Skeletal muscle satellite cell (primary cell): Measurements from ENCODE around the gene VSTM2B.

ENCODE experiments used
- H3K27me3 ChIP-seq: 2 replicates; pipeline ENCODE4 v1.7.0; 2013; ENCODE audit warnings: low read length; ENCODE audit not compliant: control insufficient read depth, insufficient read depth
- H3K36me3 ChIP-seq: 2 replicates; pipeline ENCODE4 v1.7.0; 2013; ENCODE audit warnings: mild to moderate bottlenecking, control low read depth, low read length; ENCODE audit not compliant: insufficient read depth
- H3K4me1 ChIP-seq: 2 replicates; pipeline ENCODE4 v1.7.0; 2013; ENCODE audit warnings: low read length; ENCODE audit not compliant: control insufficient read depth, insufficient read depth
- H3K4me2 ChIP-seq: 2 replicates; pipeline ENCODE4 v1.7.0; 2013; ENCODE audit warnings: mild to moderate bottlenecking, low read length
- H3K4me3 ChIP-seq: 2 replicates; pipeline ENCODE4 v1.7.0; 2013; ENCODE audit warnings: low read length
- H3K9ac ChIP-seq: 2 replicates; pipeline ENCODE4 v1.7.0; 2013; ENCODE audit warnings: mild to moderate bottlenecking, low read depth, low read length, moderate library complexity
- H3K9me3 ChIP-seq: replicated peaks from 2 replicates; pipeline ENCODE4 v1.7.0; 2013; ENCODE audit warnings: mild to moderate bottlenecking, control low read depth, low read length

VSTM2B gene

GRCh38 chr19:29527500-29528328, 1.9 kb downstream of the VSTM2B start:
- Histone ChIP-seq H3K4me3 (peak overlapping the region; percentile 66), H3K27me3 (peaks cover 87% of the 10 kb centered on the region), H3K9me3 (no peaks in the 10 kb centered on the region), H3K4me2 (peak overlapping the region; percentile 88), H3K36me3 (no peaks in the 10 kb centered on the region), H3K9ac (no peak overlapping the region), H3K4me1 (peaks cover 3% of the 10 kb centered on the region)

- Histone ChIP-seq H3K4me3 (peak overlapping the region; percentile 66), H3K4me2 (peak overlapping the region; percentile 88), H3K4me1 (peaks cover 3% of the 10 kb centered on the region), H3K9me3 (no peaks in the 10 kb centered on the region), H3K36me3 (no peaks in the 10 kb centered on the region), H3K9ac (no peak overlapping the region), H3K27me3 (peaks cover 85% of the 10 kb centered on the region)
These were observed 2.7 kb downstream of the VSTM2B start for GRCh38 chr19:29528350-29528945.

- Histone ChIP-seq H3K4me1 (peaks cover 3% of the 10 kb centered on the region), H3K9me3 (no peaks in the 10 kb centered on the region), H3K27me3 (peaks cover 78% of the 10 kb centered on the region), H3K4me2 (peak overlapping the region; percentile 88), H3K4me3 (no peak overlapping the region), H3K9ac (no peak overlapping the region), H3K36me3 (no peaks in the 10 kb centered on the region)
These were observed 3.3 kb downstream of the VSTM2B start for GRCh38 chr19:29528946-29529645.

- peaks cover 3% of the 10 kb centered on the region for H3K4me1 ChIP-seq
- H3K36me3 ChIP-seq: no peaks in the 10 kb centered on the region
- no peaks in the 10 kb centered on the region for H3K9me3 ChIP-seq
- no peak overlapping the region for H3K9ac ChIP-seq
- H3K4me3 ChIP-seq: no peak overlapping the region
- peaks cover 70% of the 10 kb centered on the region for H3K27me3 ChIP-seq
- no peak overlapping the region for H3K4me2 ChIP-seq
These were observed 4.1 kb downstream of the VSTM2B start for GRCh38 chr19:29529646-29530539.

GRCh38 chr19:29530540-29531457, 5.0 kb downstream of the VSTM2B start:
- no peaks in the 10 kb centered on the region for H3K9me3 ChIP-seq
- H3K36me3 ChIP-seq: no peaks in the 10 kb centered on the region
- H3K4me3 ChIP-seq: no peak overlapping the region
- H3K9ac ChIP-seq: no peak overlapping the region
- H3K27me3 ChIP-seq: peaks cover 72% of the 10 kb centered on the region
- no peak overlapping the region for H3K4me2 ChIP-seq
- peaks cover 3% of the 10 kb centered on the region for H3K4me1 ChIP-seq

GRCh38 chr19:29531458-29532025, 5.7 kb downstream of the VSTM2B start:
- H3K9me3 ChIP-seq: no peaks in the 10 kb centered on the region
- no peak overlapping the region for H3K9ac ChIP-seq
- H3K27me3 ChIP-seq: peaks cover 65% of the 10 kb centered on the region
- no peak overlapping the region for H3K4me2 ChIP-seq
- H3K36me3 ChIP-seq: no peaks in the 10 kb centered on the region
- peaks cover 3% of the 10 kb centered on the region for H3K4me1 ChIP-seq
- H3K4me3 ChIP-seq: no peak overlapping the region

- Histone ChIP-seq H3K9me3 (no peaks in the 10 kb centered on the region), H3K36me3 (no peaks in the 10 kb centered on the region), H3K9ac (no peak overlapping the region), H3K4me2 (no peak overlapping the region), H3K4me3 (no peak overlapping the region), H3K27me3 (peaks cover 60% of the 10 kb centered on the region), H3K4me1 (peaks cover 3% of the 10 kb centered on the region)
These were observed 6.3 kb downstream of the VSTM2B start for GRCh38 chr19:29532097-29532496.

- Histone ChIP-seq H3K9ac (no peak overlapping the region), H3K9me3 (no peaks in the 10 kb centered on the region), H3K27me3 (peaks cover 53% of the 10 kb centered on the region), H3K4me2 (no peak overlapping the region), H3K36me3 (no peaks in the 10 kb centered on the region), H3K4me3 (no peak overlapping the region), H3K4me1 (peaks cover 3% of the 10 kb centered on the region)
These were observed 7.2 kb downstream of the VSTM2B start for GRCh38 chr19:29532956-29533355.

- Histone ChIP-seq H3K4me3 (no peak overlapping the region), H3K27me3 (peaks cover 47% of the 10 kb centered on the region)
These were observed 8.1 kb downstream of the VSTM2B start for GRCh38 chr19:29533578-29534544.

More at GRCh38 chr19:29533578-29534544, 8.1 kb downstream of the VSTM2B start:
- Histone ChIP-seq H3K4me1 (no peaks in the 10 kb centered on the region), H3K4me2 (no peak overlapping the region), H3K9ac (no peak overlapping the region), H3K36me3 (no peaks in the 10 kb centered on the region), H3K9me3 (no peaks in the 10 kb centered on the region)
